ENCODE results near the gene SLC20A1.
"Not testable (repeated sequence)": the region's sequence is repeated elsewhere in the genome, so short reads cannot be mapped to it uniquely, and the experiment has no call there.

GRCh38 chr2:112615798-112616197 lies 29.9 kb upstream of the SLC20A1 start:
- TF ChIP-seq CTCF (IDR thresholded peaks at IDR 0.05; ENCODE audit: insufficient read depth, low read depth, low read length); EZH2 (IDR thresholded peaks at IDR 0.05; ENCODE audit: insufficient read depth, low read length): not testable (repeated sequence)

Measured in astrocyte (in vitro differentiated cells and primary cell).